HG03064 (cell line): ENCODE data around the gene JAZF1.

Experiments
- ATAC-seq: cut with Tn5 transposase; IDR thresholded peaks from one replicate; pipeline ENCODE4 v1.9.1; 2021; ENCODE audit warnings: low read depth; ENCODE audit not compliant: unreplicated experiment

Gene JAZF1

DNA sequence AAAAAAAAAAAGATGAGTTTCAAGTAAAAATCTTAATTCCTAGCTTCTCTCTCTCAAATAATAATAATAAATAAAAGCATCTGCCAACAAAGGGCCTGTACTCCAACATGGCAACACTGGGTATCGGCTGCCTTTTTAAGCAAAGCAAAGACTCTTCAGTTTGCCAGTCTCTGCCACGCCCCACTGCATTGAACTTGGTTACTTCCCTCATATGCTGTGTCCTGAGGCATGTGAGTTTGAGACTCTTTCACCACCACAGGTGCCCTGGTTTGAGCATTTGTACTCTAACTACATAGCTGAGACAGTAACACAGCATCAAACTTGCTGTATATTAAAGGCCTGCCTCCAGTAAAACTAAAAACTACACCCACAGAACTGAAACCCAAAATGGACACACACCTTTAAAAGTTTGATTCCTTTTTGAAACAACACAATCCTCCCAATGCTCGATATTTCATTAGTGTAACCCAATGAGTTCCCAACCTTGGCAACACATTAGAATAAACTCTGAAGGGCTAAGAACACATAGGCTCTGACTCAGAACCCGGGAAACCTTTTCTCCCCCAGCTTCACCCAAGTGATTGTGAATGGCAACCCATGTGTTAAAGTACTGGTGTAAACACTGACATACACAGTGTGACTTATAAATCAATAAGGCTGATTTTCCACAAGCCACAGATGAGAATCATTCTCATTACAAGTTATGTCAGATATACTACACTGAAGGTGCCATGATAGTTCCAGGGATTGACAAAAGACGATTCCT lies 12.0 kb downstream of the JAZF1 start:
- ATAC-seq: no peak

DNA sequence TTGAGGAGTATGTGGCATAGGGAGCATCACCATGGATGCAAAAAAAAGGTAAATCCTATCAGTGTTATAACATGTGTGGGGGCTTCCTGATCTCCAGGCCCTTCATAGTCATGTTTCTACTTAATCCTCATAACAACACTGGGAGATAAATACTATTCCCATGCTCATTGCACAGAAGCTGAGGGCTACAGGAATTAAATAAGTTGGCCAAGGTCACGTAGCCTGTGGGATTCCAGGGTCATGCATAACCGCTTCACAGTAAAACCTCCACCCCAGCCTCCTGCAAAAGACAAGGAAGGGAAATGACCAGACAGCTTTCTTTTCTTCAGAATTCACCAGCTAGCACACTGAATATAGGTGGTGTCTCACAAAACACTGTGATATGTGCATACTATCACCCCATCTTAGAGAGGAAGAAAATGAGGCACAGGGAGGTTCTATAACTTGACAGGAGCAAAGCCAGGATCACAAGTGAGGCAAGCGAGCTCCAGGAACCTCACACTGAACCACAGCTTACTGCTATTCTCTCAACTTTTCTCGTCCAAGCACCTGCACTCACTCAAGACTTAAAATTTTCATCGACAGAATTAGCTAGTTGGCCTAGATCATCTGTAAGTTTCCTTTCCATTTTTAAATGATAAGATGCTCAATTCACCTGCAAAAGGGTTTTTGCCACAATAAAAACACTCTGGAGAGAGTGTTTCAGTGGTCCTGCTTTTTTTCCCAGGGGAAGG lies 13.4 kb downstream of the JAZF1 start:
- no peak for ATAC-seq

DNA sequence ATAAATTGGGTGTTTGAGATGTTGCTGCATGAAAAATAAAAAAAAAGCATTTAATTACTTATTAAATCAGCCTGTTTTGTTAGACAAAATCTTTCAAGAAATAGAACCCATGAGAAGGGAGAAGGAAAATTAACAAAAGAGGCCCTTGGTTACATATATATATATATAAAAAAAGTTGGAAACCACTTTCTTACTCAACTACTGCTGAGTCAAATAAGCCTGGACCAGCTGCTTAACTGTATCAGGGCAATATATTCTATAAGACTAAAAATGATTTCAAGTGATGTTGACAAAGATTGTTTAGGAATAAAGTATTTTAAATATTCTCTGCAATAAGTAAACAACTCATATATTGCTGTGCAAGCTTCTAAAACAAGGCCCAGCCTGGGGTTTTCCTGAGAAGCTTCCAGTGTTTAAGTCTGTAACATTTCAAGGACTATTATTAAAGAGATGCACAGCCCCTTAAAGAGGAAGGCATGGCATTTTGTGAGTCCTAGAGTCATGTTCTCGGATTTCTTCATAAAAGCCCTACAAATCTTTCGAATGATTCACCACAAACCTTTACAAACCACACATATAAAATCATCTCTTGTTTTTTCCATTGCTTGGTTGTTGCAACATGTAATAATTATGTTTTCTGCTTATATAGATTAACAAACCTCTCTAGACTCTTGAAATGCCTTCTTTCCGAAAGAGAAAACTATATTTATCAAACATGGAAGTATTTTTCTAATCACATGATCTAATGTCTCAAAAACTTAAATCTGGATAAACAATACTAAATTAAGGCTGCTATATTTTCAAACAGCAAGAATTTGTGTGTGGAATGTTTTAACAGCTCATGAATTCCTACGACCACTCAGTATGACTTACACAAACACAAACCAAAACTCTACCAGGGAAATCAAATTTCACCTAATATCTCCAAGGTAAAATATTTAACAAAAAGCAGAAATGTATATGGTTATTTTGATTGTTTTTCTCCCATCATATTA lies 14.3 kb downstream of the JAZF1 start:
- ATAC-seq: no peak

DNA sequence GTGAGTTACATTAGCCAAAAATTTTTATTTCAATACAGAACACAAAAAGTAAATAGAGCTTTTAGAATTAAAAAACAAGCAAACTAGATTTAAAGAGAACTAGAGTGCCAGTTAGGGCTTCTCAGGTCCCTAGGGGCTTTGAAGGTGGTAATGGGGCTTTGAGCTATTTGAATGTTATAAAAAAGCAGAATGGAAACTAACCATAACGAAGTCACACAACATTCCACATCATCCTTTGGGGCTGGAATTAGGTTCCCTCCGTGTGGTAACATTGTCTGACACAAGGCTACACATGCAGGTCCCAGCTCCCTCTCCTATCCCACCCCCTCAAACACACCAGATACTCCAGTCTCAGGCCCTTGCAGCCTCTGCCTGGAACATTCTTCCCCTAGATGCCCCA lies 15.3 kb downstream of the JAZF1 start:
- no peak for ATAC-seq

DNA sequence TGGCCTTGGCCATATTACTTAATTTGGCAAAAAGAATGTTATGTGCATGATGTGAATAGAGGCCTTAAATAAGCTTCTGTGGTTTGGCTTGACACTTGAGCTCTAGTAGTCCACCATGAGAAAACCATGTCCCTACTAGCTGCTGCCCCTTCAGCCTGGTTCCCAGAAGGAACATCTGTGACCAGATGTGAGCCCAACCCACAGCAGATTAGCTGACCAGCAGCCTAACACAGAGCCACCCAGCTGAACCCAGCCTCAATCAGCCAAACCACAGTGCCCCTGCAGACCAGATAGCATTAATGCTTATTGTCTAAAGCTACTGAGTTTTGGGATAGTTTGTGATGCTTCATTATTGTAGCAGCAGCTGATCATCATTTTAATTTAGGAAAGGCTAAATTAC lies 16.6 kb downstream of the JAZF1 start:
- ATAC-seq: no peak

DNA sequence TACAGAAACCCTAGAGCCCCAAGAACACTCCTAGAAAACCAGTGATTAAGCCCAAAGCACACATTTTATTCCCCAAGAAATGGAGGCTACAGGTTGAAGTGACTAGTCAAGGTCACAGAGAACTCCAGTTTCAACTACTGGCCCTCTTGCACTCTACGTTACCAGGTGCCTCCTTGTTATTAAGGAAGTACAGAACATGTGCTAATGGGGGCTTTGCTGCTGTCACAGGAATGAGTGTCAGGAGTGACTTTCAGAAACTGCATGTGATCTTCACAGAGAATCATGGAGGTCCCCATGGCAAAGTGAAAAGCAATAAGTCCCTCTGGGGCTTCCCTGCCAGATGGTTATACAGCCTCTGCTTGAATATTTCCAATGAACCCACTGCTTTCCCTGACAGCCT lies 19.3 kb downstream of the JAZF1 start:
- no peak for ATAC-seq

DNA sequence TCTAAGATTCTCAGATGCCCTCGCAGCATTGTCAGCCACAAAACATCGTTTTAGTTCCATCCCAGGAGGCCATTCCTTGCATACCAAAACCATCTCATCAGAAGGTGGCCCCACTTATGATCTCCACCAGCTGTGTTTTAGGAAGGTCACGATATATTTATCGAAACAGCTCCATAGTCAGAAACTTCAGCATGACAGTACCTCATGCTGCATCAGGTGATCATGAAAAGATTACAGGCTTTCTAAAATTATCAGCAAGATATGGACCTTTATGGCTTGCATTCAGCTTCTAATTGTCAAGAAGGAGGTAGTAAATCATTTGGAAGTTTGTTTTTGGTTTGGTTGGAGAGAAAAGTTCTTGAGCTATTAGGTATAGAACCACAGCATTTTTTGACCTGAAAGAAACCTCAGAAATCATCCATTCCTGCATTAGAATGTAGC lies 20.0 kb downstream of the JAZF1 start:
- ATAC-seq: no peak

DNA sequence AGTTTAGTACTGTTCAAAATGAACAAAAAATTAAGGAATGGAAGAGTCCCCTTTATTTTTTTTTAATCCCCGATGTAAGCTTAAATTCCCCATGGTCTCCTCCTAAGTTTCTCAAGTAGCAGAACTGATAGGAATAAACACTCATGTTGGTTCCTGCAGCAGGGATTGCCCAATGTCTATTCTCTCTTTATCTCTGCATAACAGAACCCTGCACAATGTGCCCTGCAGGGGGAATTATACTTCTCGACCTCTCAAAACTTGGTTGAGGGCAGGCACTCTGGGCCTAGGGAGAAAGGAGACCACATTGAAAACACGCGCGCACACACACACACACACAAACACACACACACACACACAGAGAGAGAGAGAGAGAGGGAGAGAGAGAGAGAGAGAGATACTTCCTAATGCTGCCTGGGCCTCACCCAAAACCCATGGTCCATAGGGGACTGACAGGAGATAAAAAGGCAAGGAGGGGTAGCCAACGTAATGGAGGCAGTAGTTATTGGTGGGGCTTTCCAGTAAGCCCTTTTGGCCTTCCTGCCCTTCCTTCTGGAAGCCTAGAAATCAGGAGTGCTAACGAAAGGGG lies 22.7 kb downstream of the JAZF1 start:
- ATAC-seq: no peak

DNA sequence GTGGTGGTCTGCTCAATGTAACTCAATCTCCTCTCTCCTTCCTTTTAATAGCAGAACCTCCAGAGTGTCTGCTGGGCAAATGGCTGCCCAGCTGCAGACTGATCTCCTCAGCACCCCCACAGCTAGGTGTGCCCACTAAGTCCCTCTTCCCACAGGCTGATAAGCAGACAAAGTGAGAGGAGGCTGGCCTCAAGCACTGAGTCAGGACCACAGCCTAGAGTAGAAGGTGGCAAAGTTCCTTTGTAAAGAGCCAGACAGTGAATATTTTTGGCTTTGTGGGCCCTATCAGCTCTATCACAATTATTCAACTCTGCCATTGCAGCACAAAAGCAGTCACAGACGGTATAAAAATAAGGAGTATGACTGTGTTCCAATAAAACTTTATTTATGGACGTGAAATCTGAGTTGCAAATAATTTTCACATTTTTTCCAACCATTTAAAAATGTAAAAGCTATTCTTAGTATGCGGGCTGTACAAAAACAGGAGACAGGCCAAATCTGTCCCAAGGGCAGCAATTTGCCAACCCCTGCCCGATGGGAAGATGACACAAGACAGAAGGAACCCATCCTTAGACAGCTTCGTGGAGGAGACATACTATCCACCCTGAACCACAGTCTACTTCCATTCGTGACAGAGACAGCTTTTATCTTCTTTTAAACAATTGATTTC lies 23.4 kb downstream of the JAZF1 start:
- no peak for ATAC-seq

DNA sequence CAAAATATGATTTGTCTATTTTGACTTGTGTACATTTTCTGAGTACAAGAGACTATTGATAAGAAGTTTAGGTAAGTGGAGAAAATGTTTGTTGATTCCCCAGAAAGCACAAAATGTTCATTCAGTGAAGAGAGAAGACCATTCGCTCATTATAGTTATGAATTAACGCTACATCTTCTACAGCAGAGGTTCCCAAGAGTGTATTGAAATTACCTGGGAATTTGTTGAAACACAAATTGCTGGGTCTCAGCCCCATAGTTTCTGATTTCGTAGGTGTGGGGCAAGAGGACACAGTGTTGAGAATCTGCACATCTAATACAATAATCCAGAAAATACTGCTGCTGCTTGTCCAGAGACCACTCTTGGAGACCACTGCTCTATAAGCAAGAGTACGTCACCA lies 24.2 kb downstream of the JAZF1 start:
- ATAC-seq: no peak

DNA sequence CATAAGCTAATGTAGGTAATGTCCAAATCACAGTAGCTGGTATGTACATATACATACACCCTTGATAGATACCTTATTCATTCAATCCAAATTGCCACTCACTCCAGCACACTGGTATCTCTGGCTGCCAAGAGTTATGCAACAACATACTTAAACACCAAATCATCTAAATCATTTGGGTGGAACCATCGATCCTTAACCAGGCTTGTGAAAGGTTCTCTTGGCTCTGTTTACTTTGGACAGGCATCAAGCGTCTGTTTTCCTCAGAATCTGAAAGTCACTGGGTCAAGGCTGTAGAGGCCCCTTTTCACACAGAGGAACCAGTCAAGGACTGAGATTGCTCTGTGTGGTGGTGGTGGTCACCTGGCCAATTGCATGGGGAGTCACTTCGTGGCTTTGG lies 24.6 kb downstream of the JAZF1 start:
- ATAC-seq: no peak

DNA sequence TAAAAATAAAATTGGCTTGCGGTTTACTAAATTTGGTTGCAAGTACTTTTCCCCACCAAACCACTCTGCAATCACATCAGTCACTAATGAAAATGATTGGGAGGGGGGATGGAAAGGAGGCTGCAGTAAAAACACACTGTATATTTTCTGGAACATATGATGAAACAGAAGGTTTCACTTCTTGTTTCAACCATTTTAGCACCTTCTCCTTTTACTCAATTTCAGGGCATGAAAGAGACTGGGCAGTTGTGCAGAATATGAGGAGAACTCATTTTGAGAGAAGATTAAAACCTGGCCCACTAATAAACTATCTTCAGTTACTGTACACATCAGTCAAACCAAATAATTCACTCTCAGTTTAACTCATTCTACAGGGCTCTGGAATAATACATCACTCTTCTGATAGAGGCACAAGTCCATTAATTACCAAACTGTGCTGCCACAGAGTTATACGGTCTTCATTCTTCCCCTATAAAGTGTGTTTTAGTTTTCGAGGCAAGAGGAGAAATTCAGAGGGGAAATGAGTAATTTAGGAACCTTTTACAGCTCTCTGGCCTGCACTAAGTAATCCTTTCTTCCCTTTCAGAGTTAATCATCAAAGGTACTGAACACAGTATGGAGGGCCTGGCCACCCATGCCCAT lies 25.5 kb downstream of the JAZF1 start:
- peak; percentile 51 for ATAC-seq

DNA sequence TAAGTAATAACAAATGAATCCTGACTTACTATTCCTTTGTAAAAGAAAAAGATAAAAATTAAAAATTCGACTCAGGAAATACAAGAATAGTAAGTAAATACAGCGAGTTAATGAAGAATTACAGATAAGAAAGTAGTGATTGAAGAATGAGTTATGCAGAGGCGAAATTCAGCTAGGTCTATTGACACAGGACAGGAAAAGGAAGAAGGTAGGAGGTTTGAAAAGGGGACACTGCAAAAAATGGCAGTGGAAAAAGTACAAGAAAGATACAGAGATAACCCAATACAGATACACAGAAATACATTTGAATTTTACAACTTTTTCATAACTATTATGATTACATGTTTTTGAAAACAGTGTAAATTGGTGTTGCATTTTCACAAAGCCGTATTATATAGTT lies 28.0 kb downstream of the JAZF1 start:
- no peak for ATAC-seq

DNA sequence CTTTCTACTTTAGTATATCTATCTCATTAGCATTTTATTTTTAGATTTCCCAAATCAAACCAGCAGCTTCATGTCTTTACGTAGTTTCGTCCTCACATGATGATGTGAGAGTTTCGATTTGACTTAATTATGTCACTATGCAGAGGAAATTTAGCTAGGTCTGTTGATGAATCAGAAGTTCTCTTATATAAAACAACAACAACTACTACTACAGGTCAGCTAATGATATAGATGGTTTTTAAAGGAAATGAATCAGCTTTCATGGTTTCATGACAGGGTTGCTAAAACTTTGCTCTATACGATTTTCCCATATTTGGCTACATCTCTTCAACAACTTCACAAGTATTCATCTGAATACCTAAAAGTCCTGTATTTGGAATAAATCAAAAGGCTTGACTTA lies 28.6 kb downstream of the JAZF1 start:
- ATAC-seq: no peak

DNA sequence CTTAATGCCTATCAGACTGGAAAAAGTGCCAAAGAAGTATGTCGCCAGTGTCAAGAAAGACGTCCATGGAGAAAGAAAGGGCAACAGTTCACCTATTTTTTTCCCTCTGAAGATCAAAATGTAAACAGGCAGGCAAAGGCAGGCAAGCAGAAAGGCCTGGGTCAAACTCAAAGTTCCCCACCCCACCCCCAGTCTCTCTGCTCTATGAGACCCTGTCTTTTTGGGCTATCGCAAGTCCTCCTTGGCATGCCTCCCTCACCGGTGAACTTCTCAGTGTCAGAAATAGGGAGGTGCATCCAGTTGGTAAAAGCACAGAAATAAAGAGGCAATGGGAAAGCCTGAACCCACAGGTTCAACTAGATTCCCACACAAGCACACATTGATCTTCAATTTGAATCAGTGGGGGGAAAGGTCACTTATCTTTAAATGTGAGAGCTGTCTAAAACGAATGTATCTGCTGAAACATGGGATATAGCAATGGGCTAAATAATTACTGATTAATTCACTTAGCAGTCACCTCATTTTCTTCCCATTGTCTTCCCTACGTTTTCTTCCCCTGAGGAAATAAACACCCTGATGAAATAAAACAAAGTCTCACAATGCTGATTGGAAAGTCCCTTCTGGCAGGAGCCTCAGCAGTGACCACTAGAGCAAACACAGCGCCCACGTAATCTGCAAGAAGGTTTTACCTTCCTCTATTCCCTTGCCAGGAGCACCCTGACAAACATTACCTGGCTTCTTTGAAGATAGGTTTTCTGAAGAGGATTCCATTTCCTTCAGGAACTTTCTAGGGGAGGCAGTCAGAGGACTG lies 31.1 kb downstream of the JAZF1 start:
- ATAC-seq: no peak

DNA sequence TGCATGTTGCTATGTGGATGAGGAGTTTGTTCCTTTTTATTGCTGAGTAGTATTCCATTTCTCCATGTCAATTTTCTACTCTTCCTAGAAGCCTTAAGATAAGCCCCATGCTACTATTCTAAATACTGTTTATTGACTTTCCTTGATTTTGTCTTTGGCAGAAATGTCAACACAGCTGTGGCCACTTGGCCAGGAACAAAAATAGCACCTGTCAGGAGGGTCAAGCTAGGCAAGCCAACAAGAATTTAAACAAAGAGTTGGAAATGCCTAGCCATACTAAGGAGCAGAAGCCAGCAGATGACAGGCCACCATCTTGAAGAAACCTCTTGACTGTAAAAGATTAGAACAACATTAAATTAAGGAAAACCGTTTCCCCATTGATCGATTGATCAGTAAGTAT lies 34.7 kb downstream of the JAZF1 start:
- ATAC-seq: no peak

DNA sequence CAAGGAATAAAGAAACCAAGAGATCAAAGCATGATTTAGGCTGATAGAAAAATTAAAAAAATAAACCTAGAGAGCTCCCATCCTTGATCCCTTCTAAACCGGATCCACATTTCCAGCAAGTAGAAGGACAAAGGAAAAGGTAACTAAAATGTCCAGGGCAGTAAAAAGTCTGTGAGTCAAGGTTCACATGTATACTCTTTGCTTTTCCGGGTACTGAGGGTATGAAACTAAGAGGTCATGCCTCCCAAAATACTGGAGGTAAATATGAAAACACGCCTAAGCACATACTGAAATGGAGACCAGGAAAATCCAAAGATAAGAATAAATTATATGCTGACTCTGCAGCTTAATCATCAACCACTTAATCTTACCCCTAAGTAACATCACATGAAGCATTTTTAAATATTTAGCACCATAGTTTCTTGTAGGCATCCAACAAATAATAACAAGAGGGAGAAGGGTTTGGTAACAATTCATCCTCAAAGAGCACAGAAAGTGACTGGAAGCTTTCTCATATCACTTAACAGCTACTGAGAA lies 35.4 kb downstream of the JAZF1 start:
- no peak for ATAC-seq

DNA sequence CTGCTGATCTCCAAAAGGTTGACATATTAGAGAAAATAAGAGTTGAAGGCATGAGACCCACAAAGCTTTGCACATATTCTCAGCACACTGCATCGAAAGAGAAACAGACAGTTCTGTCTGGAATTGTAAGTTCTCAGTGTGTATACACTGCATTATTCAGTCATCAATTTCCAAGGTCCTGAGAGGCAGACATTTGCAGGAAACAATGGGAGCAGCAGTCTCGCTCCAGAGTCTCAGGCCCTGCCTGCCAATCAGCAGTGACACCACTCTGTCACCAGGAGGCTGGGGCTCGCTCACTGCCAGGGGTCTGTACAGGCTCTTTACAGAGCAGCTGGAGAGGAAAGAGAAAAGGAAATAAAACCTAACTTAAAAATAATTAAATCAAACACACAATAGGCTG lies 36.3 kb downstream of the JAZF1 start:
- no peak for ATAC-seq

DNA sequence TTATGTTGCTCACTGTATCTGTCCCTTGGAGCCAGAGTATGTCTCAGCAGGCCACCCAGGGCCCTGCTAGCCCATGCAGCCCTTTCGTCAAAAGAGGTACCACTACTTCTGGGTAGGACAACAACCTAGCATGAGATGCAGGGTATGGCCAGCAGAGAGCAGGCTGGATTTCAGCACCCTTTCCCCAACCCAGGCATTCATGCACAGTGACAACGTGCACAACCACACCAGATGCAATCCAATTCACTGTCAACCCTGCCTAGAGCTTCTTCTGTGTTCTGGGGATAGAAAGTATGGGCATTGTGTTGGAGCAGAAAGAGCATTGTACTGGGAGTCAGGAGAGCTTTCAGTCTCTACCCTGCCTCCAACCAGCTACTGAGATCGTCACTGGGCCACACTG lies 37.9 kb downstream of the JAZF1 start:
- ATAC-seq: no peak
